HG02884 (cell line): ENCODE data around the gene BTBD9.

ENCODE experiments used
- ATAC-seq: cut with Tn5 transposase; IDR thresholded peaks from one replicate; pipeline ENCODE4 v1.9.1; 2021; ENCODE audit warnings: mild to moderate bottlenecking, moderate library complexity; ENCODE audit not compliant: unreplicated experiment

The BTBD9 gene

DNA sequence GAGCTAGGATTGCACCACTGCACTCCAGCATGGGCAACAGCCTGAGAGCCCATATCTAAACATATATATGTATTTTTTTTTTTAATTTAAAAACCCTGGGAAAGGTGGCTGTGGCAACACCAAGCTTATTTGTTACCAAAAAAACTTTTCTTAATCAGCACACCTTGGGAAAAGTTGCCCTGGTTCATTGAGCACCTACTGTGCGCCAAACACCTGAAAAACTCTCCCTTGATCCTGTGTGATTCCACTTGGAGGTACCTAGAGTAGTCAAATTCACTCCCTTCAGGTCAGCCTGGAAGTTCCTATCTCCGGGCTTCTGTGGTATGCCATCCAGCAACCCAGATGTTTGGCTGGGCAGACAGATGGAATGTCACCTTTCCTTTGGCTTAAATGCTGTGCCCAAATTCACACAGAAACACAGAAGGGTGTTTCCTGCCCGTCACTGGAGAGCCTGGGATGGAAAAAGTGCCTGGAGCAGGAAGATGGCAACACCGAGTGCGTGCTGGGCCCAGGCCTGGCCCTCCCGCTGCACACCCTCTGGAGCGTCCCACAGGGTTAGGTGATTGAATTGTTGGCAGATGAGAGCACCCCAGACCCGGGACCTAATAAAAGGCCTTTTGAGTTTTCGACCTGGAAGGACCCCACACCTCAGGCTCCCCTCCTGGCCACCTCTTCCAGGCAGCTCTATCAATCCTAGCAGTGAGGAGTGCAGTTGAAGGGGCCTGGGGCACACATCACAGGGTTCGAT, 482.7 kb downstream of the BTBD9 start:
- no peak for ATAC-seq

DNA sequence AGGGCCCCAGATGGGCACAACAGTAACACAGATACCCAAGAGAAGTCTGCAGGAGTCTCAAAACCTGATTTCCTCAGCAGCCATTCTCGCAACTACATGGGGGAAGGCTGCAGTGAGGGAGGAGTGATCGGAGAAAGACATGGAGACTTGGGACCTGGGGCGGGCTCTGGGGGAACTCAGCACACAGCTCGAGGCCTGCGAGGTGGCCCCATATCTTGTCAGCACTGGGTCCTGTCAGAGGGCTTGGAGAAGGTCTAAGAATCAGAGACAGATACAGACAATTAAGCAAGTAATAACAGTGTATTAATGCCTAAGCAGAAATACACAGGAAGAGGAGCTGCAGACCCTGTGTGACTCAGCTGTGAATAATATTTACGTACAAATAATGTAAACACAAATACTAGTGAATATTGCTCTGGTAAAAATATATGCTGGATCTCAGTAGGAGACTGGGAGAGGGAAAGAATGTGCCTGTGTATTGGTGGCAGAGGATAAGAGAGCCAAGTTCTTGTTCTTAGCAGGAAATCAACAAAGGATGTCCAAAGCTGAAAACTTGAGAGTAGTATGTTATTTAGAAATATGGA, 484.0 kb downstream of the BTBD9 start:
- ATAC-seq: no peak

GRCh38 chr6:38155144-38155543, 484.6 kb downstream of the BTBD9 start:
- ATAC-seq: no peak

DNA sequence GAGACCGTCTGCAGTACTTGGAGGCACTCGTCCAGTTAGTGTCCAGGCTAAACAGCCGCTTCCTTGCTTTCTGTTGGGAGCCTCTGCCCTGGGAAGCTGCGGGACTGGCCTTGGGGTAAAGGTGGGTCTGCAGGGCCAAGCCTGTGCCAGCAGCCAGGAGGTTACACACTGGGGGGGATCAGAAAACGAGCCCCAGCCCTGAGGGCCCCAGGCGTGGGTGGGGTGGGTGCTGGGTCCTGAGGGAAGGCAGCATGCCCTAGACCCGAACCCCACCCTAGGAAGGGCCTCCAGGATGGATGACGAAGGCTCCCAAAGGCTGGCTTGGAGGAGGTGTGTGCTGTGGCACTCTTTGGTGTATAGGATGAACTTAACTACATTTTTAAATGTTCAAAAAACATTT, 485.0 kb downstream of the BTBD9 start:
- no peak for ATAC-seq

GRCh38 chr6:38153798-38154345, 485.9 kb downstream of the BTBD9 start:
- no peak for ATAC-seq

DNA sequence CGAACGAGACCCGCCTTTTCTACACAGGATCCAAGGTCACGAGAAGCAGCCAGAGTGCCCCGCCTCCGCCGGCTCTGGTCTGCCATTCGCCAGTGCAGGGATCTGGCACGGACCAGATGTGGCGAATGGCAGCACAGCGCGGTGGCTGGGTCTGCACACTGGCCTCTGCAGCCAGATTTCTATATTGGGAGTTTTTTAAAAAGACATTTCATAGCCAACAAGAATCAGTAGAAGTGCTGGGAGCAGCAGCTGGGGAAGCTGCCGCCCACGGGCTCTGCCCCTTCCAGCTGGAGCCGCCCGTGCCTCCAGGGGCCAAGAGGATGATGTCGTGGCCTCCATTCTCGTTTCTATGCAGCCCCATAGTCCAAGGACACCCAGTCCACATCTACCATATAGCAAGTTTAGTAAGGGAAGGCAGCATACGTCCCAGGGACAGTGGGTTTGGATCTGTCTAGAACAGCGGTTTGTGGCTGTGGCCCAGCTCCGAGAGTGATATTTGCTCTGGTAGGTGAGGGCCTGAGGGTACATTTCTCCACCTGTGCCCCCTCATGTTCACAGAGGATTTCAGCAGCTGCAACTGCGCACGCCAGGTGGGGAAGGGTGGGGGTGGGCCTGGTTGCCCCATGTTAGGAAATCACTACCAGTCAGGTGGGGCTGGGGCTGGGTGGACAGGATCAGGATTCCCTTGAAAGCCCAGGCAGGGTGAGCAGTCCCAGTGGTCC, 486.5 kb downstream of the BTBD9 start:
- no peak for ATAC-seq

- ATAC-seq: no peak
These were observed 487.1 kb downstream of the BTBD9 start for GRCh38 chr6:38152620-38153019.

DNA sequence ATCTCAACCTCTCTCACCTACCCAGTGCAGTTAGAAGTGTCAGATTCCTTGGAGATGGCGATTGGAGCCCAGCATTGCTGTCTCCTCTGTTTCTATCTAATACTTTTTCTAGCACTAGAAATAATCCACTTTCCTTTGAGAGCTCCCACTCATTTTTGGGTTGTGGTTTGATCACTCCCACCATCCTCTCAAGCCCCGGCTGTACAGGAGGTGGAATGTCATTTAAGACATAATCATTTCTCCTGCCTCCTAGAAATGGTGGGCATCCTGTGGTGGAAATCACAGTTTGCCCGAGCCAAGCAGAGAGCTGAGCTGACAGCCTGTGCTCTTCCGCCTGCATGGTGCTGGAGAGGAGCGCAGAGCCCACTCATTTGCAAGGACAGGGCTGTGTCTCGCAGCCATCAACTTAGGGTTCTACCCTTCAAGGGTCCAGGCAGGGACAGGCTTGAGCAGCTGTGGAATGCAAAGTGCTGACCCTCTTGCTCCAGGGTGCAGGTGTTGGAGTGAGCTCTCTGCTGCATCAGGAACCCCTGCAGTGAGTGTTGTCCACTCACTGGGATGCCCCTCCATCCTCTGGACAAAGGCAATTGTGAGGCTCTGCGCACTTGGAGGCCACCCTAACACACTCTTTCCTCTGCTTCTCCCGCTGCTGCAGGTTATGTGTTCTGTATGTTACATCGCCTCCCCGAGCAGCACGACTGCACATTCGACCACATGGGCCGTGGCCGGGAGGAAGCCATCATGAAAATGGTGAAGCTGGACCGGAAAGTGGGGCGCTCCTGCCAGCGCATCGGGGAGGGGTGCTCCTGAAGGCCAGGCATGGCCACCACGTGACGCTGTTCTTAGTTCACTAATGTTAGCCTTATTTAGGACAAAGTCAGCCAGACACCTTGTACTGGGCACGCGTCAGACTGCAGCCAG, 487.9 kb downstream of the BTBD9 start:
- ATAC-seq: no peak

- ATAC-seq: no peak
These were observed 488.9 kb downstream of the BTBD9 start for GRCh38 chr6:38150681-38151296.

- ATAC-seq: no peak
These were observed 489.7 kb downstream of the BTBD9 start for GRCh38 chr6:38150021-38150420.

DNA sequence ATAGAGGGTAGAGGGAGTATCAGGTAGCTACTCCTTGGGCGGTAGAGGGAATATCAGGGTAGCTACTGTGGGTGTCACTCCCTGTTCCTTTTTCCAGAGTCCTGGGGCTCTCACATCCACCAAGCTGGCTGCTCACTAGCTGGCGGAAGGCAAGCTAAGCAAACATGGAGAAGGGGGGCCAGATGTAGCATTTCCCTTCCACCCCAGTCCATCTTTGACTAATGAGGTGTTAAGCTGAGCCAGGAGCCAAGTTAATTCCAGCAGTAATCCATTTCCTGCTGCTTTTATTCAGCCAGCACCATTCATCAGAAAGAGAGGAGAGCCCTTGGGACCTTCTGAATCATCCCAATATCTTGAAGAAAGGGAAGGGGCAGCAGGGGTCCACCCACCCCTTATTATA, 490.2 kb downstream of the BTBD9 start:
- no peak for ATAC-seq

DNA sequence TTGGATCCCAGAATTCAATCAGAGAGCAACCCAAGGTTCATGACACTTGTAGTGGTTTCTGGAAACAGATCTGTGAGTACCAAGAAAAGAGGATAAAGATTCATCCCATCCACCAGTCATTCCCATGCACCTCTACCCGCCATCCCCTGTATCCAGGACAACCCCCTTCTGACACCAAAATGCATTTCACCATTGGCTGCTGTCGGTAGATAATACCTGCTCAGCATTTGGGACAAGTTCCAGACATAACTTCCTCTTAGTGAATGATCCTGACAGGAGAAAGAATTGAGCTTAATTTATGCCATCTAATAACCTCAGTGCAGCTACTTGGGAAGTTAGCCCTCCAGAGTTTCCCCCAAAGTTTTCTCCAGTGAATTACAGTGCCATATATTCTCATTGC, 491.1 kb downstream of the BTBD9 start:
- no peak for ATAC-seq

GRCh38 chr6:38146734-38147027, 493.0 kb downstream of the BTBD9 start:
- ATAC-seq: no peak

DNA sequence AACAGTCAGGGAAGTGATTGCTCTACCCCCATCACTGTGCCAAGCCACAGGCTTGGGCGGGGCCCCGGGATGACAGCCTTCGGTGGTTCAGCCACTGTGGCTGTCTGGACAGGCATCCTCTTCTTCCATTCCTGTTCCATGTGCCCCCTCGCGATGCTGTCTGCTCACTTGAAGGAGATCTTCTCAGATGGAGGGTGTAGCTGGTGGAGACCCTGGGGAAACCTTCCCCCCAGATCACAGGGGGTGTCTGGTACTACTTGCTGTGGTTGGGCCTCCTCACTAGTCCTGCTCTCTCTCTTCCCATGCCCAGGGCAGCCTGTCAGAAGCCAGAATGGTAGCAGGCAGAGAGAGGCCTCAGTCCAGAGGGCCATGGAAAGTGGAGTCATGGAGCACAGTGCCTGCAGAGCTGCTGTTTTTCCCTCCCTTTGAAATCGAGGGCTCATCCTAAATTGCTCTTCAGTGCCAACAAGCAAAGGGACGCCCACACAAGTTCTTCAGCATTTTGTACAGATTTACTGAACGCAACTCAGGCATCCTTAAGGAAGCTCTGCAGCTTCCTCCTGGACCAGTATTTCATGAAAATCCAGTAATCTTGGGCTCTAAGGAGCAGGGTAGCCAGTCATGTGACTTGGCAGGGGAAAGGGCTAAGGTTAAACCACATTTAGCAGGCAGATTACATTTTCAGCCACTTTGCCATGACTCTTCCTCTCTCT, 493.6 kb downstream of the BTBD9 start:
- no peak for ATAC-seq

- ATAC-seq: no peak
These were observed 495.3 kb downstream of the BTBD9 start for GRCh38 chr6:38144365-38144945.

DNA sequence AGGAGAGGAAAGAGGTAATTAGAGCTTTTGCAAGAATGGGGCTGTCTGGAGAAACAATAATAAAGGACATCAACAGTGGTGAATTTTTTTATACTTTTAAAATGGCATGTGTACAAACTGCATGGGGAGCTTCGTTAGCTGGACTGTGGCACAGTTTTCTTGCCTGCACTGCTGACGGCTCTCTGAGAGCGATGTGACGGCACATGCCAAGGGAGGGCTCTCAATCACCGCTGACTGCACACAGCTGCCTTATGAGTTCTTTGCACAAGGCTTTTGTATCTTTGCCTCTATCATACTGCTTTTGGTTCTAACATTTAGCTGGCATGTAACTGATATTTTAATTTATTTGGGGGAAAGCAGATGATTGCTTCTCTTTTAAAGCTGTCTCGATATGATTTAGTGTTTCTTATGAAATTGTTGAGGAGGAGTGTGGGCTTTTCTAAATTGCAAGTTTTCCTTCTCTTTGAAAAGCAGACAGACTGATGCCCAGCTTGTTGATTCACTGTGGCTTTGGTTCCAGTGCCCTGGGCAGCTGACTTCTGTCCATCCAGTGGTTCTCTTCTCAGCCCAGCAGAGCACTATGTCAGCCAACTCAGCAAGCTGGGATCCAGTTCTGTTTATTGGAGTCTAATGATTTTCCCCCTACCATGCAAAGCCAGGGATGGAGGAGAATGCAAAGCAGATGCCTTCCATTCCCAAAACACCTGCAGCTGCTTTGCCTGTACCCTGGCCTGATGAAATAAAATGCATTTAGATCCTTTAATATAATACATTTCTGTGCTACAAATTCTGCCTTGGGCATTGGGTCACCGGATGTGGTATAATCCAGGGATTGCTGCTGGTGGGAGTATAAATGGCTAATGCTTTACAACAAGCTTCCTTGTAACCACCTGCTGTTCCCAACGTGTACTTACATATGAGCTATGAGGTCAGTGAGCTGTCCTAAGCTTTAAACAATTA, 496.3 kb downstream of the BTBD9 start:
- ATAC-seq: no peak

DNA sequence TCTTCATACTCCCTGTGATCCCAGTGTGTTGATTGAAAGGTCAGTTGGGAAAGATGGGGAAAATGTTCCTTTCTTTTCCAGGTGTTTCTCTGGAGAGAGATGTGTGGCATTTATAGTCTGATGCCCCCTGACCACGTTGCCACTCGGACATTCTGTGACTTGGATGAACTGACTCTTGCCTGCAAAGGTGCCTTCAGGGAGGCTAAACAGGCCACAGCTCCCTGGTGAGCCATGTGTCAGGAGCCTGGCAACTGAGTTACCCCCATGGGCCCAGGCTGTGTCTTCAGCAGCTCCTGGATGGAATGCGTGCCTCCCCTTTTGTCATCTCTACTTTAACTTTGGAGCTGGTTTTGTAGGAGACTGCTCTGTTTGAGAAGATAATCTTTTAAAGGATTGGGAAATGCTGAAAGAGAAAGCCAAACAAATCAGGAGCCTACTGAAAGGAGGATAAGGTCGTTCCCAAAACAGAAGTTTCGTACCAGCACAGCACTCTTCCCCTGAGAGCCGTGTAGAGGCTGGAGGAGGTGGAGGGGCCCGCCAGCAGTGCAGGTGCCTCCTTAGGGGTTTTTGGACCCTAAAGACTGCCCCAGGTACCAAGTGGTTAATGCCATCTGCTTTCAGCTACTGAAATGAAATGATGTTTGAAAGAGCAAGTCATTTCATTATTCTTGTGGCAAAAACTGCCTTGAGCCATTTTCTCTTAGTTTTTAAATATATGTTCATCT, 497.4 kb downstream of the BTBD9 start:
- no peak for ATAC-seq

- no peak for ATAC-seq
These were observed 498.0 kb downstream of the BTBD9 start for GRCh38 chr6:38141716-38142115.
